Measurements from ENCODE around the gene GGA1.

DNA sequence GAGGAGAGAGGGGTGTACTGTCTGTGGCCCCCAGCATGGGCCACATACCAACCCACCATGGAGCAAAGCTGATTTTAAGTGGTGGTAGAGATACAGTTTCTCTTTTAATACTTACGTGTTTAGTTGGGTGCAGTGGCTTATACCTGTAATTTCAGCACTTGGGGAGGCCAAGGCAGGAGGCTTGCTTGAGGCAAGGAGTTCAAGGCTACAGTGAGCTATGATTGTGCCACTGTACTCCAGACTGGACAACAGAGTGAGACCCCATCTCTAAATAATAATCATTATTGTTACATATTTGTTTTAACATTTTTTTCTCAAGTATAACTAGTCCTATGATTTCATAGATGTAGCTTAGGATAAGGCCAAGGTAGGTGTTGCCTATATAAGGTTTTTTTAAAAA, 8.8 kb downstream of the GGA1 start:
- TF ChIP-seq POLR2A (IDR thresholded peaks at IDR 0.05) (no peak), POLR2AphosphoS5 (IDR thresholded peaks at IDR 0.05) (no peak)

Data from spleen (tissue), 3 donors.